Measurements from ENCODE around the gene MAP3K13.
"Not testable (repeated sequence)": the region's sequence is repeated elsewhere in the genome, so short reads cannot be mapped to it uniquely, and the experiment has no call there.

MAP3K13 gene

DNA sequence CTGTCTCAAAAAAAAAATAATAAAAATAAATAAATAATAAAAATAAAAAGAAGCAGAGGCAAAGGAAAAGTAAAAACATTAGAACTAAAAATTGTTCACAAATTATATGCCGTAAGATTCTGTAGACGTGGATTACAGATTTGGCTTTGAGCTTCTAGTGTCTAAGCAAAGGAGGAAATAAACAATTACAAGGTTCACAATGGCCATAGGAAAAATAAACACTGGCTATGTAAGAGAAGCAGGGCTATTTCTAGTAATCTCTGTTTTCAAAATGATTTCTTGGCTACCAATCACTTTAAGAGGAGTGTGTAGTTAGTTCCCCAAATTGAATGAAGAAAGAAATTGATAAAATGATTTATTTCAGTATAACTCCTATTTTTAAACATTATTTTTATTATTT lies 81.4 kb downstream of the MAP3K13 start:
- DNase-seq (ENCODE audit: low read depth, low spot score) = no peak

DNA sequence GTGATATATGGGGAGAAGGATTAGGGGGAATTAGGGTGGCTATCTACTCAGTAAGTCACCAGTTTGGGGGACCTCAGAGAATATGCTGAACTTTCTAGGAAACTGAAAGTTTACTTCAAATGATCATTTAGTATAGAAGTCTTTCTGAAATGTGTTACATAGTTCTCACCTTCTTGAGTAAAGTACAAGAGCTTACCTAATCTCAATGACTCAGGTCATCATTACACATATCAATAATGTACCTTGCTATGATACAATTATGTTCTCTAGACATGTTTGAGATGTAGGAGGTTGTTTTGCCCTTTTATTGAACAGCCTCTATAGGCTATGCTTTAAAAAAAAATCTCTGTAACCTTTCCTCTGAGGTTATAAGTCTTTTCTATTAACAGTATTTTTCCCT lies 85.2 kb downstream of the MAP3K13 start:
- no peak for DNase-seq (ENCODE audit: low read depth, low spot score)

DNA sequence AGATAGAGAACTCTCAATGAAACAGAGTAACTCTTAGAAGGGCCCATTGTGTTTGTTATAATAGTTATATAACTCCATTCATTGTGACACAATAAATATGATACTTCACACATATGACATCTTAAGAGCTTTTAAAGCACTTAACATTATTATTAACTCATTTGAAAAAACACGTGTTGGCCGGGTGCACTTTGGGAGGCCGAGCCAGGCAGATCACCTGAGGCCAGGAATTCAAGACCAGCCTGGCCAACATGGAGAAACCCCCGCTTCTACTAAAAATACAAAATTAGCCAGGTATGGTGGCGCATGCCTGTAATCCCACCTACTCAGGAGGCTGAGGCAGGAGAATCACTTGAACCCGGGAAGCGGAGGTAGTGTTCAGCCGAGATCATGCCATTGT lies 88.5 kb downstream of the MAP3K13 start:
- DNase-seq (ENCODE audit: low read depth, low spot score) = not testable (repeated sequence)

DNA sequence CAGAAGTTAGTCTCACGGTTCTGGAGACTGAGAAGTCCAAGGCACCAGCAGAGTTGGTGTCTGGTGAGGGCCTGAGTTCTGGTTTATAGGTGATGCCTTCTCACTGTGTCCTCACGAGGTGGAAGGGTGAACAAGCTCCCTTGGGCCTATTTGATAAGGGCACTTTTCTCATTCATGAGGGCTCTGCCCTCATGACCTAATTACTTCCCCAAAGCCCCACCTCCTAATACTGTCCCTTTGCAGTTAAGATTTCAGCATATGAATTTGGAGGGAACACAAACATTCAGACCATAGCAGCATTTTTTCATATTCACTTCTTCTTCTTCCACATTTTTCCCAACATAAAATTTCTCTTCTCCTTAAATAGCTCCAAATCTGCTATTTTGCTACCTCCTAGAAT lies 94.4 kb downstream of the MAP3K13 start:
- no peak for DNase-seq (ENCODE audit: low read depth, low spot score)

DNA sequence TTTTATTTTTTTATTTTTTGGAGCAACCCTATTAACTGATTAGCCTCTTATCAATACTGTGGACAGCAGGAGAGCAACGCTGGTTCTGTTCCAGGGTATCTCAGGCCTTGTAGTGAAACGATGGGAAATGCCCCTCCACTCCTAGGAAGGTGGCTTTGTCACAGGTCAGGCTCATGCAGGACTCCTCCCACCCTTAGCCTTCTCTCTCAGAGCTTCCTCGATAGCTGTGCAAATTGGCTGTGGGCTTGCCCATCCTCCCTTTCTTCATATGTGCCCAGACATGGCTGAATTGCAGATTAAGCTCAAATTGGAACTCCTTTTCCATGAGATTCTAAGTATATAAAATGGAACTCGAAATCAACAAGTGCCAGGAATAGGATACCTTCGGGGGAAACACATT lies 97.4 kb downstream of the MAP3K13 start:
- no peak for DNase-seq (ENCODE audit: low read depth, low spot score)

DNA sequence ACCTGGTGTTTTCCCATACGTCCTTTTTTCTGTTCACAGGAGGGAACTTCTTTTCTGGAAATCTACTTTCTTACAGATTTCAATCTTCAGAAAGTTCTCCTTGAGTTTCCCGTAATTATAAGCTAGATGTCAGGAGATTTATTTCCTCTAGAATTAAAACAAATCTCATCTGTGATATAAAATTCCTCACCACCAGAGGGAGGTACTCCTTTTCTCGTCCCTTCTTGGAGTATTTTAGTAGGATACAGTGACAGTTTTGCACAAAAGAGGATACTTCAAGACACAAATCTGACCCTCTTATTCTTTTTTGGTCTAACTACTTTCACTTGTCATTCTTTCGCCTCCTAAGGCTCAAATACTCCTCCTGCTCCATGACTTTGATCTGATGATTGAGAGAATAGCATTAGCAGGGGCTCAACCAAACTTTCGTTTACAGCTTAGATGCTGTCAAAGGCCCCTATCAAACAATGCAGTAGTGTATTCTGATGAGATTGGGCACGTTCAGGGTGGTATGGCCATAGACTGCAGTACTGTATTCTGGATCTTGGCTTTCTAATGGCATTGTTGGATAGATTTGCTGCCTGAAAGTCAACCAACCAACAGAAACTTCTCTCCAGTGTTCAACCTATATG lies 97.9 kb downstream of the MAP3K13 start:
- DNase-seq (ENCODE audit: low read depth, low spot score) = no peak

DNA sequence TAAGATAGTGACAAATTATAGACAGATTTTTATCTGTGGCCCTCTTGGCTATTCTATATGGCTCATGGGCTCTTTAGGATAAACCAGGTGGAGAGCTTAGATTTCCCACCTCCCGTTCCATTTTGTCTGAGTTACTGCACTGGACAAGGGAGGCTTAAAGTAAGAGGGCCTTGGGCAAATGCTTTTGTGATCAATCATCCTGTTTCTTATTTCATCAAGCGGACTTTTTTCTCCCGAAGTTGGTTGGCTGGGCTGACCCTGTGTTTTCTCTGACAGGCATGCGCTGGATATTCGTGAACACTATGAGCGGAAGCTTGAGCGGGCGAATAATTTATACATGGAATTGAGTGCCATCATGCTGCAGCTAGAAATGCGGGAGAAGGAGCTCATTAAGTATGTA lies 102.5 kb downstream of the MAP3K13 start:
- no peak for DNase-seq (ENCODE audit: low read depth, low spot score)

DNA sequence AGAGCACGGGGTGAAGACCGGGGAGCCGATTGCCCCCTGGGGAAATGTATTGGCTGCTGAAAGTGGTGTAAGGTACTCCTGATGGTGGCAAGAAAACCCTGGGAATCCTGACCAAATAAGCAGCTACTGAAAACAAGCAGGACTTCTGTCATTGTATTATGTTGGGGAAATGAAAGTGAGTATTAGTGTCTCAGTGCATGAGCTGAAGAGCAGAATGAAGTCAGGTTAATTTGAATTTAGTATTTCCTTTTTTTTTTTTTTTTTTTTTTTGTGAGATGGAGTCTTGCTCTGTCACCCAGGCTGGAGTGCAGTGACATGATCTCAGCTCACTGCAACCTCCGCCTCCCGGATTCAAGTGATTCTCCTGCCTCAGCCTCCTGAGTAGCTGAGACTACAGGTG lies 103.2 kb downstream of the MAP3K13 start:
- not testable (repeated sequence) for DNase-seq (ENCODE audit: low read depth, low spot score)

DNA sequence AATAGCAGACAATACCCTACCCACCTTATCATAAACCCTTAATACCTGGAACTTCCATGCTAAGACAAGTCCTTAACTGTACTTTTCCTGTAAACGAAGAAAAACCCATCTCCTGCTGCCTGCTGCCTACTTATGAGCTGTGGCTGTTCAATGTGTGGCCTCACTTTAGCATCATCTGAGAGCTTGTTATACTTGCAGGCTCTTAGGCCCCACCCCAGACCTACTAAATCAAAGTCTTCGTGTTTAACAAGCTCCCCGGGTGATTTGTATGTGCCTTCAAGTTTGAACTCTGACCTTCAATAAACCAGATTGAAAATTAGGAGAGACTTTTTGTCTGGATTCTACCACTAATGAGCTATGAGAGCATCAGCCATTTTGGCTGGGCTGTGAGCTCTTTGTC lies 106.6 kb downstream of the MAP3K13 start:
- DNase-seq (ENCODE audit: low read depth, low spot score) = no peak

DNA sequence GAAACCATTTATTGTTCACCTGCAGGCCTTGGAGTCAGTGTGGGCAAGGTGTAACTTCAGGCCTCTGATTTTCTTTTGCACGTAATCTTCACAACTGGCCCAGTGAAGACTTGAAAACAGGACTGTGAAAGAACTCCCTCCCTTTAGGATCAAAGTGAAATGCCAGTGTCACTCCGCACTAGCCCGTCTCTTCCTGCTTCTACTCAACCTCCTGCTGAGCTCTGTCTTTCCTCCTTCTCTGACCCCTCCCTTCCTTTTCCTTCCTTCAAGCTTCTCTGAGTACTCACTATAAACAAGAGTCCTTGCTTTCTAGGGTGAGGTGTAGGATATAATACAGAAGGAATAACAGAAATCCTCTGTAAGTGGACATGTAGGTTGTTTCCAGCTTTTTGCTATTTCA lies 107.4 kb downstream of the MAP3K13 start:
- DNase-seq (ENCODE audit: low read depth, low spot score) = no peak

DNA sequence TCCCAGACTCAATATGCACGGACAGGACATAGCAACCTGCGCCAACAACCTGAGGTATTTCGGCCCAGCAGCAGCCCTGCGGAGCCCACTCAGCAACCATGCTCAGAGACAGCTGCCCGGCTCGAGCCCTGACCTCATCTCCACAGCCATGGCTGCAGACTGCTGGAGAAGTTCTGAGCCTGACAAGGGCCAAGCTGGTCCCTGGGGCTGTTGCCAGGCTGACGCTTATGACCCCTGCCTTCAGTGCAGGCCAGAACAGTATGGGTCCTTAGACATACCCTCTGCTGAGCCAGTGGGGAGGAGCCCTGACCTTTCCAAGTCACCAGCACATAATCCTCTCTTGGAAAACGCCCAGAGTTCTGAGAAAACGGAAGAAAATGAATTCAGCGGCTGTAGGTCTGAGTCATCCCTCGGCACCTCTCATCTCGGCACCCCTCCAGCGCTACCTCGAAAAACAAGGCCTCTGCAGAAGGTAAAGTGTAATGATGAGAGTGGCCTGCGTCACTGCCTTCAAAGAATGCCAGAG lies 110.4 kb downstream of the MAP3K13 start:
- no peak for DNase-seq (ENCODE audit: low read depth, low spot score)

DNA sequence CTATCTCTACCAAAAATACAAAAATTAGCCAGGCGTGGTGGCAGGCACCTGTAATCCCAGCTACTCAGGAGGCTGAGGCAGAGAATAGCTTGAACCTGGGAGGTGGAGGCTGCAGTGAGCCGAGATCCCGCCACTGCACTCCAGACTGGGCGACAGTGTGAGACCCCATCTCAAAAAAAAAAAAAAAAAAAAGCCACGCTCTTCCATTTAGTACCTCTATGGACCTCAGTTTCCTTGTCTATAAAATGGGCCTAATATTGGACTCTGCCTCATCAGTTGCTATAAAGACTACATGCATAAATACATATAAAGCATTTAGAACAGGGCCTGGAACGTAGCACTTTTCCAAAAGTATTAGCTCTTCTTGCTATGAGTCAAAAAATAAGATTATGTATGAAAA lies 112.0 kb downstream of the MAP3K13 start:
- DNase-seq (ENCODE audit: low read depth, low spot score) = not testable (repeated sequence)

DNA sequence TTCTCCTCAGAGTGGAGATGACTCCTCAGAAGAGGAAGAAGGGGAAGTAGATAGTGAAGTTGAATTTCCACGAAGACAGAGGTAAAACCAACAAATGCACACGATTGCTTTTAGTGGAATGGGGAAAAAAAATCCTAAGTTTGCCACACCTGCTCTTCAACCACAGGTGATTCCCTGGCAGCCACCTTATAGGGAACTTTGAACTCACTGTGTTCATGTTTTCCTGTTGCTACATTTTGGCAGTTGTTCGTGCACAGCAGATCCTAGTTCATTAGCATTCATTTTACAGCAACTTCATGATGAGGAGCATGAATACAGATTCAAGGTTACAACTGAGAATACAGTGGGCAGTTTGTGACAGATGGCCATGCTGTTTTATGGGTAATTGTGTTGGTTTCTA lies 114.4 kb downstream of the MAP3K13 start:
- DNase-seq (ENCODE audit: low read depth, low spot score) = no peak

DNA sequence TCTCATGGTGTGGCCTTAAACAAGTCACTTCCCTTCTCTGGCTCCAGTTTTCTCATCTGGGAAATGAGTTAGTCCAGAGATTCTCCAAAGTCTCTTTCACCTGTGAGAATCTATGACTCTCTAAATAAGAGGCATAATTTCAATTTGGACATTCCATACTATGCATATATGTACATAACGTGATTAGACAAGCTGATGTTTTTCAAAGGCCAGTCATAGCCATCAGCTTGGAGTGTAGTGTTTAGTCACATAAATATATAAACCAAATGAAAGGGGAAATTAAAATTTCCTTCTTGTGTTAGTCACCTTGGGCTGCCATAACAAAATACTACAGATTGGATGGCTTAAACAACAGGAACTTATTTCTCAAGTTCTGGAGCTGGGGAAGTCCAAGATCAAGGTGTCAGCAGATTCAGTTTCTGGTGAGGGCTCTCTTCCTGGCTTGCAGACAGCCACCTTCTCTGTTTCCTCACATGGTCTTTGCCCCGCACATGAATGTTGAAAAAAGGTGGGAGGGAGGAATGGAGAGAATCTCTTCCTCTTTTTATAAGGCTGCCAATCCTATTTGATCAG lies 116.5 kb downstream of the MAP3K13 start:
- DNase-seq (ENCODE audit: low read depth, low spot score) = no peak

DNA sequence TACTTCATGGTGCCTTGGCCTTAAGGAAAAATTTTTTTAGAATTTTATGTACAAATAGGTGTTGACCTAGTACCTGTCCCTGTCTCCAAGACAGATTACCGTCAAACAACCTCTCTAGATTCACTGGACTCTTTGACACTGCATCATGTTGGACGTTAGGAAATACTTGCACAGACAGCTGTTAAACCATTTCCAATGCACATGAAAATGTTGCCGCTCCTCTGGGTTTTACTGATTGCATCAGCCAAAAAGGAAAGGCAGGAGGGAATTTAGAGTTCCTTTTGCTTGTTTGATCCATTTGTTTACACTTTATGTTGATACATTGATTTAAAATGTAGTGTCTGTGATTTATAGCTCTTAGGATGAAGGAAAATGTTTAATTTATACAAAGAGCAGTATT lies 121.4 kb downstream of the MAP3K13 start:
- DNase-seq (ENCODE audit: low read depth, low spot score) = no peak

DNA sequence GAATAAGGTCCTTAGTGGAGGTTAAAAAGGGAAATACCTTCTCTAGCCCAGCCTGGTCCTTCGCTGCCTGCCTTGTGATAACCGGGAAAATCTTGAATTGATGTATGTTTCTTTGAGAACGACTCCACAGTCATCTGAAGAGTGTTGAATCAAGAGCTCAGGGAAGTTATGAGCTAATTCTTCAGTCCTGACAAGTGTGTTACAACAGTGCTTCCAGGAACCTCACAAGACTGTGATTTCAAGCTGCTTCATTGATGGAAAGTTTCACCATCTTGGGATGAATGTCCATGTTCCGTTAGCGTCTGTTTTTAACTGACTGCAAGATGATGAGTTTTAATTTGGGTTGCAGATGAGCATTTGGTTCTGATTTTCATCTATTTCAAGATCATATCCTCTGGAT lies 123.5 kb downstream of the MAP3K13 start:
- DNase-seq (ENCODE audit: low read depth, low spot score) = no peak

DNA sequence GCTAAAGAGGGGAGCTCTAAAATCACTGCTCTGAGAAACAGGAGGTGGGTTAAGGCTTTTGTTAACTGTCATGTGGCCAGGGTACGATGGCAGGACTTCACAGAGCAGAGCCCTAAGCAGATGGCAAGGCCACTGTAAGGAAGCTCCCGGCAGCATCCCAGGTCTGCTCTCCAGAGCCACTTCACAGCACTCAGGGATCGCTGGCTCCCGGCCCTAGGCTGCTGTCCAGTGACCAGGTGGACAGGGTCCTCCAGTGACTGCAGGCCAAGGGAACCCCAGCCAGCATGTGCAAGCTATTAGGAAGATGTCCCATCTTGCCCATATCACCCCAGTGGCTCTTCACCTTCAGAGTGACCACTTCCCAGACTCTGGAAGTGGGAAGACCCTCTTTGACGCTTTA lies 125.5 kb downstream of the MAP3K13 start:
- no peak for DNase-seq (ENCODE audit: low read depth, low spot score)

DNA sequence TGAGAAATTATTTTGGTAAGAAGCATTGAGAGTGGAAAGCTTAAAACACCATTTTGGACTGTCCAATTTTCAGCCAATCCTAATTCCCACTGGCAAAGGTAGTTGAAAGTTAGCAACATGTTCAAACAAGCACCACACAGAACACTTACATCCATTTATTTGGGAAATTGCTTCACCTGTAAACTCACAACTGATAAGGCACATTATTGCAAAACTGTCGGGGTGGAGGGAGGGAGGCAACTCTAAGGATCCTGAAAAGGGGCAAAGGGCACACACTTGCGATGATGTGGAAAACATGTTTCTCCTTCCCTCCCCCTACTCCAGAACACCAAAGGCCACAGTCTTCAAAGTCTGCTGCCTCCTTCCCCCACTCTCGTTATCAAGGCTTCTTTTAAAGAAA lies 126.5 kb downstream of the MAP3K13 start:
- DNase-seq (ENCODE audit: low read depth, low spot score) = no peak

DNA sequence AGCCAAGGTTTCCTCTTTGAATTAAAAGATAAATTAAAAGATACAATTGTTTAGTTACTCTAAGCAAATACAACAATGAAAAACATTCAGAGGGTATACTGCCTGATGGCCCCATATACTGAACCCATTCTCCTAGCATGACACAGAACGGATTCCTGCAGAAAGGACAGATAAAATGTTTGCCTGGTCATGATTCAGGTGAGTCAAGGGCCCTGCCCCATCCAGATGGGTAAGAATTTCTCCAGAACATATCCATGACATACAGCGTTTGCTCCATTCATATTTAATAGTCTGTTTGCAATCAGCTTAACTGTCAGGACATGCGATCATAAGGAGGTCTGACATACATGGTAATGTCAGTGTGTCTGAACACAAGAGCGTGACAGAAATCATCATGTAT lies 127.3 kb downstream of the MAP3K13 start:
- no peak for DNase-seq (ENCODE audit: low read depth, low spot score)

DNA sequence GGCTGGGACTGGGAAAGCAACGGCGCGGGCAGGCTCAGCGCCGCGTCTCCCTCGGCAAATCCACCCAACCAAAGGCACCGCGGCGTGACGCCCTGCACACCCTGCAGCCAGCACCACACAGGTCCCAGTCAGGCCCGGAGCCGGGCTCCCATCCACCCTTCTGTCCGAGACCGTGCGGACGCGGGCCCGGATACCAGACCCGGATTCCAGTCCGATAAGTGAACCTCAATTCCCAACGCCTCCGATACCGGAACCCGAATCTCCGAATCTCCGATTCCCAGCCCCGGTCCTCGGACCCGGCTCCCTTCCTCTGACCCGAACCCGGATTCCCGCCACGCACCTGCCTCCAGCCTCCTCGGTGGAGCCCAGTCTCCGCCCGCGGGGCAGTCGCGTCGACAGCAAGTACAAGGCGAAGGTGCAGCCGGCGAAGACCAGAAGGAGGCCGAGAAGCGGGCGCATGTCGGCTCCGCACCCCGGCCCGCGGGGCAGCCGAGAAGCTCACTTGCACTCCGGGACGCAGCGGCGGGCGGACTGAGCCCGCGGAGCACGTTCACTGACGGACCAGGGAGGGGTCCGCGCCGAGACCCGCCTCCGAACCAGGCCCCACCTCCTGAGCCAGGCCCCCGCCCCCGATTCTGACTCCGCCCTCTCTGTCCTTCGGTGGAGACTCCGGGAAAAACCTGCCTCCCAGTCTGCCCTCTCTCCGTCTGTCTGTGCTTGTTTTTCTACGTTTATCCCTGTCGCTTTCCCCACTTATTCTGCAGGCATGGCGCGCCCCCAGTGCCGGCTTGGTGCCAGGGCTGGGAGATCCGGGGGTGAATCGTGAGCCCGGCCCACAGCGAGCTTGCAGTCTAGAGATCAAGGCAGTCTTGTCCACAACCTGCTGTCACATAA lies 135.8 kb downstream of the MAP3K13 start, which contains the start of gene TMEM41A:
Gene TMEM41A (minus strand): TSS at position 533 of the 894 bp plus-strand sequence. CDS start 74 bp downstream, at position 459.
- peak; percentile 66 for DNase-seq (ENCODE audit: low read depth, low spot score)

DNA sequence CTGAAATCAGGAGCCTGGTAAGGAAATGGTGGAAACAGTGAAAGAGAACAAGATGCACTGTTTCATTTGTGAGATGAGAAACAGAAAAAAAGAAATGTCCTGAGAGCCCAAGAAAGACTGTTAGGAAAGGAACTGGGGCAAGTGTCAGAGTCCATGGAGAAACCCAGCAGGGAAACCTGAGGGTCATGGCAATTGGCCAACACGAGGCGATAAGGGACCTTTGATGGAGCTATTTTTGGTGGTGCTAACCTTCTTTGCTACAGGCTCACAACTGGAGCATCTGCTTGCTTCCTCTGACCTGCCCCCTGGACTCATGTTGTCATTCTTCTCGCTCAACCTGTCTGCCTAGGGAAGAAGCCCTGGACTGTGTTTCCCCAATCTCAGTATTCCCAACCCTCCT lies 140.1 kb downstream of the MAP3K13 start:
- DNase-seq (ENCODE audit: low read depth, low spot score) = no peak

DNA sequence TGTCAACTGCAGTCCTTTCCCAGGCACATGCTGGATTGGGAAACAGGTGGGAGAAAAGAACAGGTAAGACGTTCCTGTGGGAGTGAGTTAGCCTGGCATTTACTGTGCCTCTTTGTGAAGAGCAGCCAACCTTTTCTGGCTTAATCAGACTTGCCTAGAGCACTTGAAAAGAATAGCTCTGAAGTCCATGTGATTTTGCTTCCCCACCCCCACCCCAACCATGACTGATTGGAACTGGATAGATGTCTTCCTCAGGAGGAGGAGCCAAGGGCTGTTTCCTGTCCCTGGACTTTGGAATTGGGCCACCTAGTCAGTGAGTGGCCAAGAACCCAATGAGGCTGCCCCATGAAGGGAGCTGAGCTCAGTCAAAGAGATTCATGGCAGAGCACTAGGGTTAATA lies 140.6 kb downstream of the MAP3K13 start:
- no peak for DNase-seq (ENCODE audit: low read depth, low spot score)

DNA sequence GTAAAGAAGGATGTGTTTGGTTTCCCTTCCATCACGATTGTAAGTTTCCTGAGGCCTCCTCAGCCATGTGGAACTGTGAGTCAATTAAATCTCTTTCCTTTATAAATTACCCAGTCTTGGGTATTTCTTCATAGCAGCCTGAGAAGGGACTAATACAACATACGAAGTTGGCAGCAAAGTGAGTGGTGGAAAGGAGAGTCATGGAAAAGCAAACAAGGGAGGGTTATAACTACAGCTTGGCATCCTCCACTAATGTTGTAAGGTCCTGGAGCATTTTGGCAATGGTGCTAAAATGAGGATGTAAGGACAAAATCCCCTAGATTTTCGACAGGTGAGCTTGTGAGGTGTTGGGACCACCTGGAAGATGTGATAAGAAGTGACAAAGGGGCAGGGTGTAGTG lies 141.7 kb downstream of the MAP3K13 start:
- DNase-seq (ENCODE audit: low read depth, low spot score) = no peak

Data from brain pericyte (primary cell).